Activated CD4-positive, alpha-beta T cell treated with anti-CD3 and anti-CD28 coated beads, Interleukin-2, amount 50 U/mL, for 4 hours (primary cell): ENCODE measurements around the gene NT5DC1.
"Not testable (repeated sequence)": the region's sequence is repeated elsewhere in the genome, so short reads cannot be mapped to it uniquely, and the experiment has no call there.

Experiments
- DNase-seq, 2 experiments: peaks; one replicate each; pipeline ENCODE4 v3.0.0-alpha.2; 2020

The NT5DC1 gene

DNA sequence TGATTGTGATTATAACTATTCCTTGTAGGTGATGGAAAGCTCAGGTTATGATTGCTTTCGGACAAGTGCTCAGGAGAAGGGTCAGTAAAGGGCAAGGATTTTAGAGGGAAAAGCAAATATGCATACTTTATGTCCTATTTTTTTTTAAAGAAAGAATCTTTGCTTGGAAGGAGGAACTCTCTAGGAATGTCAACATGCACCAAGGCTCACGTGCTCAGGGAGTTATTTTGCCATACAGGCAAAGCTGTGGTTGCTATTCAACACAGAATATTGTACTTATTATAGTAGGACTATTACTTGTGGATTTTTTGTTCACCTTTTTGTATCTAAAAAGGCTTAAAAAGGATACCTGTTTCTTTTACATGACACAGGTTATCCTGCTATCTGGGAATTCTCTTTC is 182.0 kb downstream of the NT5DC1 start:
- no peak for DNase-seq

DNA sequence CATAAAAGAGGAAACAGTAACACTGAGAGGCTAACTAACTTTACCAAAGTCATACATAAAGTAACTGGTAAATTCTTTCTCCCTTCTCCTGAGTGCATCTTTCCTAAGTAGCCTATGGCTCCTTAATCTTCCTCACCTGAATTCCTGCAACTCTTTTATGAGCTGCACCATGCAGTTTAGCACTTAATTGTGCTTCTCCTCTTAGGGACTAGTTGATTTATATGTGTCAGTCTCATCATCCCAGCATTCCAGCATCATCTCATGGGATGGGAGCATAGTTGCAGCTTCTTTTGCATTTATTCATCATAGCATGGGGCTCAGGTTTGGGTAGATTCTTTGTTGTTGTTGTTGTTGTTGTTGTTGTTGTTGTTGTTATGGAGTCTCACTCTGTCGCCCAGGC is 182.5 kb downstream of the NT5DC1 start:
- DNase-seq = no peak

DNA sequence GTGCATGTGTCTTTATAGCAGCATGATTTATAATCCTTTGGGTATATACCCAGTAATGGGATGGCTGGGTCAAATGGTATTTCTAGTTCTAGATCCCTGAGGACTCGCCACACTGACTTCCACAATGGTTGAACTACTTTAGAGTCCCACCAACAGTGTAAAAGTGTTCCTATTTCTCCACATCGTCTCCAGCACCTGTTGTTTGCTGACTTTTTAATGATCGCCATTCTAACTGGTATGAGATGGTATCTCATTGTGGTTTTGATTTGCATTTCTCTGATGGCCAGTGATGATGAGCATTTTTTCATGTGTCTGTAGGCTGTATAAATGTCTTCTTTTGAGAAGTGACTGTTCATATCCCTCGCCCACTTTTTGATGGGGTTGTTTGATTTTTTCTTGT is 184.3 kb downstream of the NT5DC1 start:
- DNase-seq = not testable (repeated sequence)

DNA sequence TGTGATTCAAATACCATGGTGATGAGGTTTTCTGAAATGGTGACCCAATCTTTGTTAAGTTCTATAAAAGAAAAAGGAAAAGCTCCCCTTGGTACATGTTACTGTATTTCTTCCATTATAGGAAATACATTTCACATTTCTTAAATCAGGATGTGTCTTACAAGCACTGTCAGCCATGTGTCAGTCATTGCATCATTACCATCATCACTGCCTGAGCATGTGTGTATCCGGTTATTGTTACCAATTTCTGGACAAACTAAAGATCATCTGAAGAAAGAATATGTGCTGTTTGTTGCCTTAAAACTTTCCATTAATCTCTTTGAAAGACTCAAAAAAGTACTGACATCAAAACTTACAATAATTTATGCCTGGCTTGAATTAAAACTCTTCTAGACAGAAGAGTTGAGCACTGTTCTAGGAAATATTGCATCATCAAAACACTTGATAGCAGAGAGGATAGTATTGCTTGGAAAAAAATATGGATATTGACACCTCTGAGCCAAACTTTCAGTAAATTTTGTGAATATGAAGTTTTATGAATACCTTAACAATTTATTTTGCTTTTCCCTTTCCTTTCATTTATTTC is 186.2 kb downstream of the NT5DC1 start:
- DNase-seq = no peak

DNA sequence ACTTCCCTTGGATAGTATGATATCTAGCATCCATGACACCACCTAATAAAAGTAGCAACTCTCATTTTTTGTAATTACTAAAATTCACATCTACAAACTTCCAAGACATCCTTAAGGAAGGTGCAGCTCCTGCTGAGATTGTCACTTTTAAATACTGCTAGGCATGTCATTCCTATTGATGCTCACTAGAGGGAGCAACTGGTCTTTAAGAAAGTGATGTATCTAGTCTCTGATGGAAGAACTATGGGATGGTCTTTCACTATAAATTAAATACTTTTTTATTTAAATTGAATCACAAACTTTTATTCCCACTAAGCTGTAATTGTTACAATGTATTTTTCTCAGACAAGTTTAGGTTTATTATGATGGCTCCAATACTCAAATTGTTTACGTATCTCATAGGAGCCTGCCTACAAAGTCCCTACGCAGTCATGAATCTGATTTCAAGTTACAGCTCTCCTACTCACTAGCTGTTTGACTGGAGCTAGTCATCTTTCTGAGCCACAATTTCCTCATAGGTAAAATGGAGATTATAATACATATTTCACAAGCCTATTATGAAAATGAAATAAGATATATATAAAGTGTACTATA is 187.1 kb downstream of the NT5DC1 start:
- no peak for DNase-seq

DNA sequence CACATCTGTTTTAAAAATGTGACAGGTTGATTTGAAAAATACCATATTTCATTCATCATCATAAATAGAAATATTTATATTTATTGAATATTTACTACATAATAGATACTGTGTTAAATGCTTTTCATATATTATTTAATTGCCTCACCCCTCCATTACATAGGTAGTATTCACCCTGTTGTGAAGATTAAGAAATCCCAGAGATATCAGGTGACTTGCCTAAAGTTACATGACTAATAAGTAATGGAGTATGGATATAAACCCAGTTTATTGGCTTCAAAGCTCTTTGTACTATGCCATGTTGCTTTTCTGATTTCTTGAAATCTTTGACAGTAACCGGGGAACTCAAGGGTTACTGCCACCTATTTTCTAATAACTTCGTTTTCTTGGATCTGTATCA is 189.2 kb downstream of the NT5DC1 start:
- no peak for DNase-seq

DNA sequence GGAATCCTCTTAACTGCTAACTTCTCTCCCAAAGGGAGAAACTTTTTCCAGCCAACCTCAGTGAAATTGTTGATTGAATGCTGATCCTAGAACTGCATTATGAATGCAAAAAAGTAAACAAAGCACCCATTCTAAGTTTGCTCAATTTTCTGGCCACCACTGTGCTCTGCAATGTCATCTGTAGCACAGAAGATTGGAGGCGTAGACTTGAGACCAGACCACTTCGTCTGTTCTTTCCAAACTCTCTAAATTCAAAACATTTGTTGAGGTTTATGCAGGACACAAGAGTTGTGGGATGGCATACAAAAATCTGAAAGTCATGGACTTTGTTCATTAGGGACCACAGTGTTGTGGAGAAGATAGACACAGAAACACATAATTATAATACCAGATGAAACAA is 190.1 kb downstream of the NT5DC1 start:
- DNase-seq = no peak

DNA sequence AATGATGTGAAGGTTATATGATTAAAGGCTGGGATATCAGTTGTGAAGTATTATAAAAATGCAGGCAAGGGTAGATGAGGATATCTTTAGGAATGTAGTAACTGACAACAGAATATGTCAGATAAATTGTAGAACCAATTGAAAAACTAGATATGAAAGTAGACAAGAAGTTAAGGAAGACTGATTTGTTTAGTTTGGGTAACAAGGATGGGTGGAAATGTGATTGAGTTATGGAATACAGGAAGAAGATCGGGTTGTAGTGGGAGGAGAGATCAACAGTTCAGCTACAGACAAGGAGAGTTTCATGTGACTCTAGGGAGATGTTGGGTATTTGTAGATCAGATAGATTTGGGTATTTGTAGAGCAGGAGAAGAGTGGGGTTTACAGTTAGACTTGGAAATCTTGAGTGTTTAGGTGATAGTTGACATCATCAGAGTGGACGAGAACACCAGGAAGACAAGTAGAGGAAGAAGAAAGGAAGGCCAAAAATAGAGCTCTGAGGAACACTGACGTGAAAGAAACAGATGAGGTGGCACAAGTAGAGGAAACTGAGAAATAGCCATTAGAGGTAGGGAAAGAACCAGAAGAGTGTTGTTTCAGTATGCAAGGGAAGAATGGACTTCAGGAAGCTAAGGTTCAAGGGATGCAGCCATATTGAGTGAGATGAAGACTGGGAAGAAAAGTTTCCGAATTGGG is 191.2 kb downstream of the NT5DC1 start:
- DNase-seq = no peak

DNA sequence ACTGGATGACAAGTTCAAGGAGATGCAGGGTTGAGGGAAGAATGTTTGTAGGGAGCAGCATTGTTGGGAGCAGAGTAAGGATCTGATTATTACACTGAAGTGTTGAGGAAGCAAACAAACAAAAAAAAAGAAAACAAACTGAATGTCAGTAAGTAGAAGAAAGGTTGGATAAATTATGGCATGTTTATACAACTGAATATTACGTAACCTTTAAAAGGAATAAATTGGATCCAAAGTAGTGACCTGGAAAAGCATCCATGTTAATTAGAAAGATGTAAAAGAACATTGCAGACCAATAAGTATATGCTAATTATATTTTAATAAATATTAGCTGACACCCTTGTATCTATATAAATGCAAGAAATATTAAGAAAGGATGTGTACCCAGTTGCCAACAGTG is 191.9 kb downstream of the NT5DC1 start:
- DNase-seq = no peak

DNA sequence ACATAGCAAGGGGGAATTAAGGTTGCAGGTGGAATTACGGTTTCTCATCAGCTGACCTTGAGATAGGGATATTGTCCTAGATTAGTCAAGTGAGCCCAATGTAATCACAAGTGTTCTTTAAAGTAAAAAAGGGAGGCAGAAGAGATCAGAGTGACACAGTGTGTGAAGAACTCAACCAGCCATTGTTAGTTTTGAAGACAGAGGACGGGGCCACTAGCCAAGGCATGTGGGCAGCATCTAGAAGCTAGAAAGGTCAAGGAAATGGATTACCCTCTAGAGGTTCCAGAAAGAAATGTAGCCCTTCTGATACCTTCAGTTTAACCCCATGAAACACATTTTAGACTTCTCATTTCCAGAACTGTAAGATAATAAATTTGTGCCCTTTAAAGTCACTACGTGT is 197.6 kb downstream of the NT5DC1 start:
- no peak for DNase-seq

DNA sequence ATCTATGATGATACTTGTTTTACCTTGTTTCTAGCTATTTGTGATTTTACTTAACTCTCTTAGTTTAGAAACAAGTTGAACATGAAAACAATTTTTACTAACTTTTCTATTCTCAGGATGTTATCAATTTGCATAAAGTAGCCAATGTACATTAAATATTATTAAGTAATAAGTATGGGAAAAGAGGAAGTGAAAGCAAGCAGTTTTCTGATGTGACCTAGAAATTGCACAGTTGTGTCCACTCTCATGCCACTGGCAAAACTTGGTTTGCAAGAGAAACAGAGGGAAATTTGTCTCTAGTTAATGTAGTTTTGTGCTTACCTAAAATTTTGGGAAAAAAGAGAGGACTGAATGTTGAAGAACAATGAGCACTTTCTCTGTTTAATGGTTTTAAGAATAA is 198.3 kb downstream of the NT5DC1 start:
- no peak for DNase-seq
